HG02884 (cell line): ENCODE data around the gene SPNS1.
"Not testable (repeated sequence)": the region's sequence is repeated elsewhere in the genome, so short reads cannot be mapped to it uniquely, and the experiment has no call there.

Experiments
- ATAC-seq: cut with Tn5 transposase; IDR thresholded peaks from one replicate; pipeline ENCODE4 v1.9.1; 2021; ENCODE audit warnings: mild to moderate bottlenecking, moderate library complexity; ENCODE audit not compliant: unreplicated experiment

Gene SPNS1

DNA sequence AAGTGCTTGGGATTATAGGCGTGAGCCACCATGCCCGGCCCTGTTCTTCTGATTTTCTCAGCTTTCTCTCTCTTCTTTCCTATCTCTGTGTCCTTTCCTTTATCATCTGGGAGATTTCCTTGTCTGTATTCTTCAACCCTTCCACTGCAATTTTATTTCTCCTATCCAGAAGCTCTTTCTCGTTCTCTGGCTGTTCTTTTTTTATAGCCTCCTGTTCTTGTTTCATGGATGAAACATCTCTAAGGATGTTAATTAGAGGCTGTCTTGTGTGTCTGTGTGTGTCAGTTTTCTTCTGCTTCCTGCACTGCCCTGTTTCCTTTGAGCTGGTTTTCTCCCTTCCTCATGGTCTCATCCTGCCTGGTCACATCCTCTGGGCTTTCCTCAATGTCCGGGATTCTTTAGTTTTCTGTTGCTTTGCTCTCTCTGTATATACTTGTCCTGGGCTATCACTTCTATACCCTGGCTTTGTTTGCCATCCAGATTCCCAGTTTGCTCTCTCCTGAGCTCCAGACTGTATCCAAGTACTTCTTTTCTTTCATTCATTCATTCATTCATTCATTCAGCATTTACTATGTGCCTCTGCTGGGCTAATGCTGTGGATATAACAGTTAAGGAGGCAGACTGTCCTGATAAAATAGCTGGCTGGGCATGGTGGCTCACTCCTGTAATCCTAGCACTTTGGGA, 12.7 kb downstream of the SPNS1 start:
- no peak for ATAC-seq

DNA sequence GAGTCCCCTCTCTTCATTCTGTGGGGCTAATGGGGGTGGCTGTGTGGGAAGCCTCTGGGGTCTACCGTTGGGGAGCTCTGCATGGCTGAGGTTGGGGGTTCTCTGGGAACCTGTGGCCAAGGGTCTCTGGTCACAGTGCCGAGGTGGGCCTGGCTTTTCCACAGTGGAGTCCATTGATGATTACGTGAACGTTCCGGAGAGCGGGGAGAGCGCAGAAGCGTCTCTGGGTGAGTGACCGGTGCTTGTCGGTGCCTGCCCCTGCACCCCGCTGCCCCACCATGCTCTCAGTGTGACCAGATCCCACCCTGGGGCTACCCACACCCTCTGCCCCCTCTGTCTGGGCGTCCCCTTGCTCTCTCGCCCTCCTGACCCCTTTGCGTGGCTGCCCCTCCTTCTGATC, 14.8 kb downstream of the SPNS1 start:
- no peak for ATAC-seq

DNA sequence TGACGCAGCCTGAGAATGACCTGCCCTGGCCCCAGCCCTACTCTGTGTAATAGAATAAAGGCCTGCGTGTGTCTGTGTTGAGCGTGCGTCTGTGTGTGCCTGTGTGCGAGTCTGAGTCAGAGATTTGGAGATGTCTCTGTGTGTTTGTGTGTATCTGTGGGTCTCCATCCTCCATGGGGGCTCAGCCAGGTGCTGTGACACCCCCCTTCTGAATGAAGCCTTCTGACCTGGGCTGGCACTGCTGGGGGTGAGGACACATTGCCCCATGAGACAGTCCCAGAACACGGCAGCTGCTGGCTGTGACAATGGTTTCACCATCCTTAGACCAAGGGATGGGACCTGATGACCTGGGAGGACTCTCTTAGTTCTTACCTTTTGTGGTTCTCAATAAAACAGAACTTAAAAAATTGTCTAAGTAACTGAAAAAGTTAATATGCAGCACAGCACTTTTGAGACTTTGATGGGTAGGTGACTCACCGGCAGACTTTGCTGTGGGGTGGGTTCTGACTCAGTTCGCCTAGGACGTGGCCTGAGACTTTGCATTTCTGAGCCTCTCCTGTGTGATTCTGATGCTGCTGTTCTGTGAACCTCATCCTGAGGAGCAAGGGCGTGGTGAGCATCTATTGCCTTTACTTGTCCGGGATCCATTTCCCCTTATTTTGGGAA, 15.9 kb downstream of the SPNS1 start:
- ATAC-seq, result no peak

DNA sequence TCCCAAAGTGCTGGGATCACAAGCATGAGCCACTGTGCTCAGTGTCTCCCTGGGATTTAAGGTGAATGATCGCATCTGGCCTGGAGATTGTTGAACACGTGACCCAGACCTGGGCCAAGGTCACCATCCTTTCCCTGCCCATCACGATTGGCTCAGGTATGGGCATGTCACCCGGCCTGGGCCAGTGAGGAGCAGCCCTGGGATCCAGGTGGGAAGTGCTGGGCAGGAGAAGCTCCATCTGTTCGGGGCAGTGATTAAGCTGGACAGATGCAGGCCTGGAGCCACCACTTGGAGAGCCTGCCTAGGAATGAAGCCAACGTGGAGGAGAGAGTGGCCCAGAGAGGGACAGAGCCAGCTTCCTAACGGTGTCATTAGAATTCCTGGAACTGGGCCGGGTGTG, 17.1 kb downstream of the SPNS1 start:
- no peak for ATAC-seq

DNA sequence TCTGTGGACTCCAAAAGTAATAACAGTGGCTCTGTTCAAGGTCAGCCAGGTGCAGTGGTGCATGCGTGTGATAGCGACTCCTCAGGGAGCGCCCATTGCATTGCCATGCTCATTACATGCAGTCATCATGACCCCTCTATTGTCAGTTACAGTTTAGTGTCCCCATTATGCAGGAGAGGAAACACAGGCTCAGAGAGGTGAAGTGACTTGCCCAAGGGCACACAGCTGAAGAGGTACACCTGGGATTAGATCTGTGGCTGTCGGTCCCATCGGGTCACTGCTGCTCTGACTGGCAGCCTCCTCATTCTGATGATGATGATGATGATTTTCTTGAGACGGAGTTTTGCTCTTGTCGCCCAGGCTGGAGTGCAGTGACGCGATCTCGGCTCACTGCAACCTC, 17.9 kb downstream of the SPNS1 start:
- no peak for ATAC-seq

DNA sequence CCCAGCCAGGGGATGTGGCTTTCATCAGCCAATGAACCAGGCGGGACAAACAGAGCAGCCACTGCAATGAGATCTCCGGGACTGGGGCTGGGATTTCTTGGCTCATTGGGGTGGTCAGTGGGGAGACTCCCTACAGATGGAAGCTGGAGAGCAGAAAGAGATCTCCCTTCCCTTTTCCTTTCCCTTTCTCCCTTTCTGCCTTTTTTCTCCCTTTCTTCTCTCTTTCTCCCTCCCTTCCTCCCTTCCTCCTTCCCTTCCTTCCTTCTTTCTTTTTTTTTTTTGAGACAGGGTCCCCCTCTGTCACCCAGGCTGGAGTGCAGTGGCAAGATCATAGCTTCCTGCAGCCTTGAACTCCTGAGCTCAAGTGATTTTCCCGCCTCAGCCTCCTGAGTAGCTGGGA, 24.3 kb downstream of the SPNS1 start:
- no peak for ATAC-seq

DNA sequence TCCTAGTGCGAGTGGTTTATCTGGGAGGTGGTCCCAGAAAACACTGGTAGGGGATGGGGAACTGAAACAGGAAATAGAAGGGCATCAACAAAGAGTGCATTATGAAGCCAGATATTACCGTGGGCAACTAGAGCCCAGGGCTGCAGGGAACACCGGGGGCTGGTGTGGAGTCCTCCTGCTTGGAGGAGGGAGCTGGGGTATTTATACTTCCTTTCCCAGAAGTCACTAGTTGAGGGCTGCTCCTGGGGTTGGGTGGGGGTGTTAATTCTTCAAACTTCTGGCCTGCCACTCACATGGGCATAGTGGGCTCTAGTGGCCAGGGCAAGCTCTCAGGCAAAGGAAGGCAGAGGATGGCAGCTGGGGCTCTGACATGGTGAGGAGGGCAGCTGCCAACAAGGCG, 25.0 kb downstream of the SPNS1 start:
- ATAC-seq, result no peak

DNA sequence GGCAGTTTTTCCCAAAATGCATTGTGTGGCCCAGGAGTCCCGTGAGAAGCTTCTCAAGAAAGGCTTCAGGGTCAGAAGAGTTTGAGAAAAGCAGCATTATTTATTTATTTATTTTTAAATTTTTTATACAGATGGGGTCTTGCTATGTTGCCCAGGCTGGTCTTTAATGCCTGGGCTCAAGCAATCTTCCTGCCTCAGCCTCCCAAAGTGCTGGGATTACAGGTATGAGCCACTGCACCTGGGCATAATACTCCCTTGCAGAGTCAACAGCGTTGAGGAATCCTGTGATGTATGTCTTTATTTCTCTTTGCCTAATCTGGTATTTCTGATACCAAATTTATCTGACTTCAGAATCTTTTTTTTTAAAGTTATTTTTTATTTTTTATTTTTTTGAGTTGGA, 25.4 kb downstream of the SPNS1 start:
- no peak for ATAC-seq

DNA sequence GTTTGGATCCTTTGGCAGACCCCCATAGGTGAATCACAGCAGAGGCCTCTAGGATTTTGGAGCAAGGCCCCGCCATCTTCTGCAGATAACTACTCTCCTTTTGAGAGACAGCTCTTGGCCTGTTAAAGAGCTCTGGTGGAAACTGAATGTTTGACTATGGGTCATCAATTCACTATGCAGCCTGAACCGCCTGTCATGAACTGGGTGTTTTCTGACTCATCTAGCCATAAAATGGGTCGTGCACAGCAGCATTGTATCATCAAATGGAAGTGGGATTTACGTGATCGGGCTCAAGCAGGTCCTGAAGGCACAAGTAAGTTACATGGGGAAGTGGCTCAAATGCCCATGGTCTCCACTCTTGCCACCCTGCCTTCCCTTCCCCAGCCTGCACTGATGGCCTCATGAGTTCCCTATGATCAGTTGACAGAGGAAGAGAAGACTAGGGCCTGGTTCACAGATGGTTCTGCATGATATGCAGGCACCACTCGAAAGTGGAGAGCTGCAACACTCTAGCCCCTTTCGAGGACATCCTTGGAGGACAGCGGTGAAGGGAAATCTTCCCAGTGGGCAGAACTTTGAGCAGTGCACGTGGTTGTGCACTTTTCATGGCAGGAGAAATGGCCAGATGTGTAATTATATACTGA, 30.0 kb downstream of the SPNS1 start:
- ATAC-seq, result not testable (repeated sequence)

DNA sequence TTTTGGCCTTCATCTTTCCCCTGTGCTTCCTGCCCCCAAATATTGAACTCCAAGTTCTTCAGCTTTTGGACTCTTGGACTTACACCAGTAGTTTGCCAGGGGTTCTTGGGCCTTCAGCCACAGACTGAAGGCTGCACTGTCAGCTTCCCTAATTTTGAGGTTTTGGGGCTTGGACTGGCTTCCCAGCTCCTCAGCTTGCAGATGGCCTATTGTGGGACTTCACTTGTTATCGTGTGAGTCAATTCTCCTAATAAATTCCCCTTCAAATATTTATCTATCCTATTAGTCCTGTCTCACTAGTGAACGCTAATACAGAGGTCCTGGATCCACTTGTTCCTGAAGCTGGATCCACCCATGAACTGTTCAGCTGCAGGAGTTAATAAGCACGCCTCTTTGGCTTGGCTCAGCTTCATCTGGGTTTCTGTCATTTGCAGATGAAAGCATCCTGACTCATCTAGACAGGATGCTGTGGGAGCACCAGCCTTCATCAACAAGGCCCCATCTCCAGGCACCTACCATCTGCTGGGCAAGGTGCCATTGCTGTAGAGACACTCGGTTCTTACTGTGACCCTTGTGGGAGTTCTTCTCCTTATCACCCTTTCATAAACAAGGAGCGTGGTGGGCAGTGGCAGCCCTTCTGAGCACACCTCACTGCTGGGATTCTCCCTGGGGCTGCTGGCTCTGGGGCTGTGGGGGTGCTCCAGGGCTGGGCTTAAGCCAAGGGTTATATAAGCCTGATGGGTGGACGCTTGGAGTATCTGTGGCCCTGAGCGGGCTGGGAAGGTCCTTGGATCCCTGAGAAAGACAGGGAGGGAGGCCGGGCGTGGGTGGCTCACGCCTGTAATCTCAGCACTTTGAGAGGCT, 33.4 kb downstream of the SPNS1 start:
- ATAC-seq, result no peak

DNA sequence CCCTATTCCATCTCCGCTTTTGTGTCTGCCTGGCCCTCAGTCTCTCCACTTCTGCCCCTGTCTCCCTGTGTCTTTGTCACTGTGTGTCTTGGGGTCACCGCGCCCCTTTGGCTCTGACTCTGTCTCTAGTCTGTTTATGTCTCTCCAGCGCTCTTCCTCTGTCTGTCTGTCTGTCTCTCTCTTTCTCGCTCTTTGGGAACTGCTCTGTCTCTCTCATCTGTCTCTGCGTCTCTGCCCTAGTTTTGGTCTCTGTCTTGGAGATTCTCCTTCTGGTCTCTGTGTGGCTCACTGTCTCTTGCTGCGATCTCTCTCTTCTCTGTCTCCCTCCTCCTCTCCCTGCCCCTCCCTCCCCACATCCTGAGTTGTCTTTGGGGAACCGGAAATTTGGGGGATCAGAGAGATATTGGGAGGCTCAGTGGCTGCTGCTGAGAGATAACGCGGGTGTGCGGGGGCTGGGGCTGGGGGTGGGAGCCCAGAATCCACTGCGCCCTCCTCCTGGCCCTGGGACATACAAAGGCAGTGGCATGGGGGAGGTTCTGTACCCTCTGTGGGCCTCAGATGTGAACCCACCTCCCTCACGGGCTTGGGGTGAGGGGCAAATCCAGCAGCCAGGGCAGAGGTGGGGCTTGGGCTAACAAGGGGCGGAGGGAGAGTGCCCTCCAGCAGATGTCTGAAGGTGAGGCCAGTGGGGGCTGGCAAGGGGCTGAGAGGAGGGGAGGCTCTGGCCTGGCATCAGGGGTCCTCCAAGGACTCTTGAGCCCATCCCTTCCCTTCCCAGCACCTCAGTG, 34.7 kb downstream of the SPNS1 start:
- ATAC-seq, result no peak

DNA sequence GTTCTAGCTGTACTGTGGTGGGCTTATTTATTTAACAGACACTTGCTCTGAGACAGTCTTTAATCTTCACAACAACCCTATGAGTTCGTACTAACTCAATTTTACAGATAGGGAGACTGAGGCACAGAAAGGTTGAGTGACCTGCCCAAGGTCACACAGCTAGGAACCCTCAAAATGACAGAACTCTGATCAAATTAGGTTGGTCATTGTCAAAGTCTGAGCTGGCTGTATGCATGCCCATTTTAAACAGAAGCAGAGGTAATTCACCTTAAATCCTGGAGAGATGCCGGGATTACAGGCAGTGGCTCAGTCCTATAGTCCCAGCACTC, 35.2 kb downstream of the SPNS1 start:
- ATAC-seq, result no peak

DNA sequence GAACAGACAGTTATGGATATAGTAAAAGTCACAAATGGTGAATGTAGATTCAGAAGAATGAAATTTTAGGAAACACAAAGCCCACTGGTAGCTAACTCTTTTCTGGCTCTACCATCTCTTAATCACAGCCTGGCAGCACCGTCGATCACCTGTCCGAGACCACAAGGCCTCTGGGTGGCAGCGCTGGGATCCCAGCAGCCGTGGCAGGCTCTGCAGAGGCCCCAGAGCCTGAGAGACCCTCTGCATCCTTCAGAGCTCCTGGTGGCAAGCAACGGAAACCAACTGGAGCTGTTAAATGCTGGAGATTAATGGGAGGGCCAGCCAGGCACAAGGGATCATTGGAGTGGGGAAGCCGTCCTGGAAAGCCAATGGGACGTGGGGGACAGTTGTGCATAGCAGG, 36.5 kb downstream of the SPNS1 start:
- no peak for ATAC-seq

DNA sequence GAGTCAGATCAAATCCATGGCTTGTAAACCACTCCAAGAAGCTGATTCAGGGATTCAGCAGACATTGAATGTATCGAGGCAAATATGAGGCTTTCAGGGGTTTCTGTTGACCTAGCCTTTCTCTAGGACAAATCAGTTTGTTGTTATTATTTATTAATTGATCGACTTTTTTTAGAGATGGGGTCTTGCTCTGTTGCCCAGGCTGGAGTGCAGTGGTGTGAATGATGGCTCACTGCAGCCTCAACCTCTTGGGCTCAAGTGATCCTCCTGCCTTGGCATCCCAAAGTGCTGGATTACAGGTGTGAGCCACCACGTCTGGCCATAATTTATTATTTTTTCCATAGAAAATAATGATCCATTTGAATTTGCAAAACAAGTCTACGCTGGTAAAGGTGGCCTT, 37.3 kb downstream of the SPNS1 start:
- ATAC-seq, result no peak

DNA sequence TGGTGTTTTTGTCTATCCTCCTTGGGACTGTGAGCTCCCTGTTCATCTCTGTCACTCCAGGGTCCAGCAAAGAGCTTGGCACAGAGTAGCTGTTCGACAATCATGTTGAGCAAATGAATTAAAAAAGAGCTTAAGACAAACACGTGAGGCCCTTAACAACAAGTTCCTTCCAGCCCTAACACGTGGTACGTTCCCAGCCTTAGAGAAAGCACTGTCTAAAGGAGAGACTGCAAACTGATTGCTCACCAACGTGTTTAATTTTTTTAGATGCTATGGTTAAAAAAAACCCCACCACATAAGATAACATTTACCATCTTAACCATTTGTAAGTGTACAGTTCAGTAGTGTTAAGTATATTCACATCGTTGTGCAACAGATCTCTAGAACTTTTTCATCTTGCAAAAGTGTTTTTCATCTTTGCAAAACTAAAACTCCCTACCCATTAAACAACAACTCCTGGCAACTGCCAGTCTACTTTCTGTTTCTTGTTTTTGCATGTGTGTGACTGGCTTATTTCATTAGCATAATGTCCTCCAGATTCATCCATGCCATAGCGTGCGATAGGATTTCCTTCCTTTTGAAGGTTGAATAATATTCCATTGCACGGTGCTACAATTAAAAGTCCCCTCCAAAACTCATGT, 38.5 kb downstream of the SPNS1 start:
- ATAC-seq, result no peak

DNA sequence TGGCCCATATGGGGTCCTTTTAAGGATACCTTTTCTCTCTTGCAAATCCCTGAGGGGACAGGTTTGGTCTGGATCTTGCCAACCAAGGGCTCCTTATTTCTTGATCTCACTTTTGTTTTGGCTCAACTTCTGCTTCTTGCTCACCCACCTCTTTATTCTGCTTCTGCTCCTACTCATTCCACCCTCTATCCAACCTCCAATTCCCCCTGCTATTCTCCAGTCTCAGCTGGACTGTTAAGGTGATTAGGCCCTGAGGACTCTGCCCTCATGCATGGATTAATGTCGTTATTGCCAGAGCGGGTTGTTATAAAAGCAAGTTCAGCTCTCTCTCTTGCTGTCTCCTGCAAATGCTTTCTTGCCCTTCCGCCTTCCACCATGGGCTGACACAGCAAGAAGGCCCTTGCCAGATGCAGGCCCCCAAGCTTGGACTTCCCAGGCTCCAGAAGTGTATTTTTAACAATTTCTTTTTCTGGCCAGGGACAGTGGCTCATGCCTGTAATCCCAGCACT, 40.0 kb downstream of the SPNS1 start:
- ATAC-seq, result no peak

DNA sequence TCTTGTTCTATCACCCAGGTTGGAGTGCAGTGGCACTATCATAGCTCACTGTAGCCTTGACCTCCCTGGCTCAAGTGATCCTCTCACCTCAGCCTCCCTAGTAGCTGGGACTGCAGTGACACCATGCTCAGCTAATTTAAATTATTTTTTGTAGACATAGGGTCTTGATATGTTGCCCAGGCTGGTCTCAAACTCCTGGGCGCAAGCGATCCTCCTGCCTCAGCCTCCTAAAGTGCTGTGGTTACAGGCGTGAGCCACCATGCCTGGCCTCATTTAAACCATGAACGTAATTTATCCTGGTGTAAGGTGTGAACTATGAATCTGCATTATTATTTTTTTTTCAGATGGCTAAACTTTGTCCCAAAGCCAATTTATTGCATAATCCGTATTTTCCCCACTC, 47.6 kb downstream of the SPNS1 start:
- no peak for ATAC-seq

DNA sequence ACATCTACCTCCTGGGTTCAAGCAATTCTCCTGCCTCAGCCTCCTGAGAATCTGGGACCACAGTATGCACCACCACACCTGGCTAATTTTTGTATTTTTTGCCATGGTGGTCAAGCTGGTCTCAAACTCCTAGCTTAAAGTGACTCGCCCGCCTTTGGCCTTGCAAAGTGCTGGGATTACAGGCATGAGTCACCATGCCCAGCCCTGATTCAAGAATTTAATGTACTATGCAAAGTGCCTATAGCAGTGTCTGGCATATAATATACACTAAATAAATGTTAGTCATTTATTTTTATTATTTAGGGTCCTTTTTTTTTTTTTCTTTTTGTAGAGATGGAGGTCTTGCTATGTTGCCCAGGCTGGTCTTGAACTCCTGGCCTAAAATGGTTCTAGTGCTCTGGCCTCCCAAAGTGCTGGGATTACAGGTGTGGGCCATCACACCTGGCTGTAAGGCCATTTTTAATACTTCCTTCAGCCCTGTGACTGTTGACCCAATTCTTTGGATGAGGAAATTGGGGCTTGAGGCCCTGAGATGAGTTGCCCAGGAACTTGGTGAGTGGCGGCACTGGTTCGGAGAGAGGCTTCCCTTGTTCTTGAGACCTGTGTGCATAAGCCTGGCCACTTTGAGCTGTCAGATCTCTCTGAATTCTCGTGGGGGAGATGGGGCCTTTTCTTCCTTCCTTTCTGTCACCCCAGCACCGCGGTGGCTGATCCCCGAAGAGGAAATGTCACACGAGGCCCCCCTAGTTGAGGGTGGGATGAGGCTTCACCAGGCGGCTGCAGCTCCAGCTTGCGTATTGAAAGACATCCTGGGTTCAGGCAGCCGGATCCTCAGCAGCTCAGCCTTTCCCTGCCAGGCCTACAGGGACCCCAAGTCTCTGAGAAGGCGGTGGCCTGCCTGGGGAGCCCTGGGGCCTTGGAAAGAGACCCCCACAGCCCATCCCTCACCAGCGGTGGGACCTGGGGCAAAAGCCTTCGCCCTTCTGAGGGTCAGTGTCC, 49.0 kb downstream of the SPNS1 start:
- ATAC-seq, result no peak

DNA sequence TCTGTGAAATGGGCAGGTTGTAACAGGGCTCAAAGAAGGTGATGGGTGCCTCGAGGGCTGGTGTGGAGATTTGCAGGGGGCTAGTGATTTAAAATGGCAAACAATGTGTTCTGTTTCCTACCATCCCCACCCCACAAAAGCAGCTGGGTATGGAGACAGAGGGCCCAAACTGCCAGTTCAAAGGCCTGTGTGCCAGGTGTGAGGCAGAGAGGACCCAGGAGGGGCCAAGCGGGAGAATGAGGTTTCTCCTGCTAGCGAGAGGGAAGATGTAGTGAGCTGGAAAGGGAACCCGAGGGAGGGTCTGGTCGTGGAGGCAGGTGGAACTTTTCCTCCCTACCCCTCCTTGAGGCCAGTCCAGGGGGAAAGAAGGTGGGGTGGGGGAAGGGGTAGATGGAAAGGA, 49.7 kb downstream of the SPNS1 start:
- no peak for ATAC-seq
